HG02678 (cell line): ENCODE data around the gene ZBTB11.
"Not testable (repeated sequence)": the region's sequence is repeated elsewhere in the genome, so short reads cannot be mapped to it uniquely, and the experiment has no call there.

Experiments used
- ATAC-seq: cut with Tn5 transposase; IDR thresholded peaks from one replicate; pipeline ENCODE4 v1.9.1; 2021; ENCODE audit warnings: mild to moderate bottlenecking, moderate library complexity; ENCODE audit not compliant: unreplicated experiment

ZBTB11 gene

DNA sequence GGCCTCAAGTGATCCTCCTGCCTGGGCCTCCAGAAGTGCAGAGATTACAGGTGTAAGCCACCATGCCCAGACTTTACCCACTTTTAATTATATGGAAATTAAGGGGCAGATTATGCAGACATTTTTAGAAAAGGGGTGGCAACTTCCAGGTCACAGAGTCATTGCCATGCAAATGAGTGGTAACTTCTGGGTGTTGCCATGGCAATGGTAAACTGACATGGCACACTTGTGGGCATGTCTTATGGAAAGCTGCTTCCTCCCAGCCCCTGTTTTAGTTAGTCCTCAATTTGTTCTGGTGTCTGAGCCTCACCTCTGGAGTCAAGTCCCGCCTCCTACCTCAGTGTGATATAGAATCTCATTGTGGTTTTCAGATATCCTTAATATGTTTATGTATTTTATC, 53.3 kb downstream of the ZBTB11 start:
- no peak for ATAC-seq

DNA sequence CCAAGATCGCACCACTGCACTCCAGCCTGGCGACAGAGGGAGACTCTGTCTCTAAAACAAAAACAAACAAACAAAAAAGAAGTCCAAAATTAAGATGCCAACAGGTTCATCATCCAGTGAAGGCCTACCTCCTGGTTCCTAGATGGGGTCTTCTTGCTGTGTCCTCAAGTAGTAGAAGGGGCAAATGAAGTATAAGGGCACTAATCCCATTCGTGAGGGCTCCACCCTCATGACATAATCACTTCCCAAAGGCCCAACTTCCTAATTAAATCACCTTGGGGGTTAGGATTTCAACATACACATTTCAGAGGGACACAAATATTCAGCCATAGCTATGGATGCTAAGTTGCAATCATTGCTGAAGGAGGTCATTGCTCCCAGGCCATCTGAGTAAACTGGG, 57.2 kb downstream of the ZBTB11 start:
- no peak for ATAC-seq

DNA sequence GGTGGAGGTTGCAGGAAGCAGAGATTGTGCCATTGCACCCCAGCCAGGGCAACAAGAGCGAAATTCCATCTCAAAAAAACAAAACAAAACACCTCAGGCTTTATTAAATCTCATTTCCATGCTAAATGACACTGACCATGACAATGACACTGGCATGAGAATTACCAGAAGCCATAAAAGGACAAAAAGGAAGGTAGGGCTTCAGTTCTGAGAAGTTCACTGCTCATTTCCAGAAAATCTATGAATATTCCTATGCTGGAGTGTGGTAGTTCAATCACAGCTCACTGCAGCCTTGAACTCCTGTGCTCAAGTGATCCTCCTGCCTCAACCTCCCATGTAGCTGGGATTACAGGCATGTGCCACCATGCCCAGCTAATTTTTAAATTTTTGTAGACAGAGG, 58.2 kb downstream of the ZBTB11 start:
- no peak for ATAC-seq

DNA sequence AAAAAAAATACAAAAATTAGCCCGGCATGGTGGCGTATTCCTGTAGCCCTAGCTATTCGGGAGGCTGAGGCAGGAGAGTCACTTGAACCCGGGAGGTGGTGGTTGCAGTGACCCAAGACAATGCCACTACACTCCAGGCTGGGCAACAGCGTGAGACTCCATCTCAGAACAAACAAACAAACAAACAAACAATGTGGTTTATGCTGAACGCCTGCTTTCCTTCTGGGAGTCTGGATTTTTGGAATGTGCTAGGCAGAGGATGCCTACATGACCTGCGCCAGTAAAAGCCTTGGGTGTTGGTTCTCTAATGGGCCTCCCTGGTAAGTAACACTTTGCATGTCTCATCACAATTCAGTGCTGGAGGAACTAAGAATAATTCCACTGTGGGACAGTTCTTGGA, 59.5 kb downstream of the ZBTB11 start:
- no peak for ATAC-seq

DNA sequence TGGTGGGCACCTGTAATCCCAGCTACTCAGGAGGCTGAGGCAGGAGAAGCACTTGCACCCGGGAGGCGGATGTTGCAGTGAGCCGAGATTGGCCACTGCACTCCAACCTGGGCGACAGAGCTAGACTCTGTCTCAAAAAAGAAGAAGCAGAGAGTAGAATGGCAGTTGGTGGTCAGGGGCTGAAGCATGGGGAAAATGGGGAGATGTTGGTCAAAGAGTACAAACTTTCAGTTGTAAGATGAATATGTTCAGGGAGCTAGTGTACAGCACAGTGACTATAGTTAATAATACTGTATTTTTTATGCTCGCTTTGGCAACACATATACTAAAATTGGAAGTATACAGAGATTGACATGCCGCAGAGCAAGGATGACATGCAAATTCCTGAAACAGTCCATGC, 61.4 kb downstream of the ZBTB11 start:
- no peak for ATAC-seq

DNA sequence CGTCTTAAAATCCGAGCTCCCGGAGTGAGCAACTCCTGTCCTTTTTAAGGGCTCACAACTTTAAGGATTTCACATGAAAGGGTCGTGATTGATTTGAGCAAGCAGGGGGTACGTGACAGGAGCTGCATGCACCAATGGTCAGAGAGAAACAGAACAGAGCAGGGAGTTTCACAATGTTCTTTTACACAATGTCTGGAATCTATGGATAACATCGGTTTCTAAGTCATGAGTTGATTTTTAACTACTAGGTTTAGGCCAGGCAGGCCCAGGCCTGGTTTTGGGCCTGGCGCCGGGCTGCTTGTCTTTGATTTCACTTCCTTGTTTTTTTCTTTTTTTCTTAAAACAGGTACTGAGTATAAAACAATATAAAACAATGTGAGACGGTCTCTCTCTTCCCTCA, 63.9 kb downstream of the ZBTB11 start:
- ATAC-seq: not testable (repeated sequence)

DNA sequence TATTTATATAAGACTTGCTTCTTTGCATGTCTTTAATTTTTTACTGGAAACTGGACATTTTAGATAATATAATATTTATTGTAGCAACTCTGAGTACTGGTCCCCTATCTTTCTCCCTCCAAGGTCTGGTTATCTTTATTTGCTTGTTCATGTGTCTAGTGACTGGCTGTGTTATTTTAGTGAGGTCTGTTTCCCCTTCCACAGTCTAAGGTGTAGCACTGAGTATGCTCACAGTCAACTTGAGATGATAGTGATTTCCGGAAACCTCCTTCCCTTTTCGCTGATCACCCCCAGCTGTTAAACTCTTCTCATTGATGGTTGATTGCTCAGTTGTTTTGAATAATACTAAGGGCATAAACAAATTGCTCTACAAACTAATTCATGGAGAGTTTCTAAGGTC, 65.9 kb downstream of the ZBTB11 start:
- ATAC-seq: no peak

DNA sequence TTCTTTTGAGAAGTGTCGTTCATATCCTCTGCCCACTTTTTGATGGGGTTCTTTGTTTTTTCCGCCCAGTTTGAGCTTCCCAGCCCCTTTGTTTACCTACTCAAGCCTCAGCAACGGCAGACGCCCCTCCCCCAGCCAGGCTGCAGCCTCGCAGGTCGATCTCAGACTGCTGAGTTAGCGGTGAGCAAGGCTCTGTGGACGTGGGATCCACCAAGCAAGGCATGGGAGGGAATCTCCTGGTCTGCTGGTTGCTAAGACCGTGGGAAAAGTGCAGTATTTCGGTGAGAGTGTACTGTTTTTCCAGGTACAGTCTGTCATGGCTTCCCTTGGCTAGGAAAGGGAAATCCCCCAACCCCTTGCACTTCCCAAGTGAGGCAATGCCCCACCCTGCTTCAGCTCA, 71.5 kb downstream of the ZBTB11 start:
- not testable (repeated sequence) for ATAC-seq

DNA sequence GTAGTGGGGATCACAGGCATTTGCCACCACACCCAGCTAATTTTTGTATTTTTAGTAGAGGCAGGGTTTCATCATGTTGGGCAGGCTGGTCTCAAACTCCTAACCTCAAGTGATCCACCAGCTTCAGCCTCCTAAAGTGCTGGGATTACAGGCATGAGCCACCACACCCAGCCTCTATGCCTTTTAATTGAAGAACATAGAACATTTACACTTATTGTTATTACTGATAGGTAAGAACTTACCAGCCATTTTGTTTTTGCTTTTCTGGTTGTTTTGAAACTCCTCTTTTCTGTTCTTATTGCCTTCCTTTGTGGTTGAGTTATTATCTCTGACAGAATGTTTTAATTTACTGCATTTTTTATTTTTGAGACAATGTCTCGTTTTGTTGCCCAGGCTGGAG, 73.7 kb downstream of the ZBTB11 start:
- ATAC-seq: no peak

DNA sequence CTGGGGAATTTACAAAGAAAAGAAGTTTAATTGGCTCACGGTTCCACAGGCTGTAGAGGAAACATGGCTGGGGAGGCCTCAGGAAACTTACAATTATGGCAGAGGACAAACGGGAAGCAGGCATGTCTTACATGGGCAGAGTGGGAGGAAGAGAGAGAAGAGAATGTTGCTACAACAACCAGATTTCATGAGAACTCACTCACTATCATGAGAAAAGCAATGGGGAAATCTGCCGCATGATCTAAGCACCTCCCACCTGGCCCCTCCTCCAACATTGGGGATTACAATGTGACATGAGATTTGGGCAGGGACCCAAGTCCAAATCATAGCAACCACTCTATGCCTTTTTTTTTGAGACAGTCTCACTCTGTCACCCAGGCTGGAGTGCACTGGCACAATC, 74.2 kb downstream of the ZBTB11 start:
- ATAC-seq: no peak
